NCI-H2171 treated with DMSO at 0.1 percent for 48 hours (cell line): ENCODE results near the gene TRAPPC3.

ENCODE experiments used
- DNase-seq: peaks from one replicate; lab custom pipeline; 2025; lab: John Stamatoyannopoulos, UW

The TRAPPC3 gene

DNA sequence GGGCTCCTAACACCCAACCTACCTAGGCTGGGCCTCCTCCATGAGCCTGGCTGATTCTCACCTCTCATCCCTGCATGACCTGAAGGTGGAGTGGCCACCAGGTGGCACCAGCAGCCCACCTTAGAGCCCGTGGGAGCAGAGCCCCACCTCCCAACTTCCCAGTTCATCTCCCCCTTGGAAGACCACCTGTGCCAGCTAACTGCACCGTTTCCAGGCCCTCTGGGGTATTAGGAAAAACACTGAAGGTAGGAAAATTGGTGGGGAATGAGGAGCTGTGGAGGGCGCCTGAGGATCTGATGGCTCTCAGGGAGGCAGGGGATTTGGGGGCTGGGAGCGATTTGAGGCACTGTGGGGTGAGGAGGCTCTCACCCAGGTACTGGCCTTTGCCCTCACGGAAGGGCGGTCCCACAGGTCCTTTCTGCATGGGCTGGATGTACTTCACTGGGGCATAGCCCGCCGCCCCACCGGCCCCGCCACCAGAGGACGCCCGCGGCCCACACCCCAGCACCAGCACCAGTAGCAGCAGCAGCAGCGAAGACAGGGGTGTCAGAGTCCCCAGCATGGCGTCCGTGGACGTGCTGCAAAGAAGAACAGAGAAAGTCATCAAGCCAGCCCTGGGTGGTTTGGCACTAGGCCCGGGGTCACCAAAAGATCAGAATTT, 49.5 kb downstream of the TRAPPC3 start:
- peak; percentile 75 for DNase-seq

DNA sequence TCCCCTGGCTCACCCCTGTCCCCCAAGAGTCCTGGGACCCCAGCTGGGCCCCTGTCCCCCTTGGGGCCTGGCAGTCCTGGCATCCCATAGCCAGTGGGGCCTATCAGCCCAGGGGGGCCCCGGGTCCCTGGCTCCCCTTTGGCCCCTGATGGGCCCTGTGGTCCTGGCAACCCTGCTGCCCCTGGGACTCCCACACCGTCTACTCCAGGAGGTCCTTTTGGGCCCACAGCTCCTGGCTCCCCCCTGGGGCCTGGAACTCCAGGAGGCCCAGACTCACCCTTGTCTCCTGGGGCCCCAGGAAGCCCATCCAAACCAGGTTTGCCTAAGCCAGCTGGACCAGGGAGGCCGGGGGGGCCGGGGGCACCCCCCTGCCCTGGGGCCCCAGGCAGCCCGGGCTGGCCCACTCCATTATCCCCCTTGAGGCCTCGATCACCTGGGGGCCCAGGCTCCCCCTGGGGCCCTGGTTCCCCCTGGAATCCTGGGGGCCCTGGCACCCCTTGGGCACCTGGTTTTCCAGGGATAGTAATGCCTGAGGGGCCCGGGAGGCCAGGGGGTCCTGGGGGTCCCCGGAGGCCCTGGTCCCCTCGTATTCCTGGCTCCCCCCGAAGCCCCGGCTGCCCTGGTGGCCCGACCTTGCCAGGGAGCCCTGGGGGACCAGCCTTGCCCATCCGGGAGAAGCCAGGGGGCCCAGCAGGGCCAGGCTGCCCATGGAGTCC, 50.5 kb downstream of the TRAPPC3 start:
- no peak for DNase-seq

DNA sequence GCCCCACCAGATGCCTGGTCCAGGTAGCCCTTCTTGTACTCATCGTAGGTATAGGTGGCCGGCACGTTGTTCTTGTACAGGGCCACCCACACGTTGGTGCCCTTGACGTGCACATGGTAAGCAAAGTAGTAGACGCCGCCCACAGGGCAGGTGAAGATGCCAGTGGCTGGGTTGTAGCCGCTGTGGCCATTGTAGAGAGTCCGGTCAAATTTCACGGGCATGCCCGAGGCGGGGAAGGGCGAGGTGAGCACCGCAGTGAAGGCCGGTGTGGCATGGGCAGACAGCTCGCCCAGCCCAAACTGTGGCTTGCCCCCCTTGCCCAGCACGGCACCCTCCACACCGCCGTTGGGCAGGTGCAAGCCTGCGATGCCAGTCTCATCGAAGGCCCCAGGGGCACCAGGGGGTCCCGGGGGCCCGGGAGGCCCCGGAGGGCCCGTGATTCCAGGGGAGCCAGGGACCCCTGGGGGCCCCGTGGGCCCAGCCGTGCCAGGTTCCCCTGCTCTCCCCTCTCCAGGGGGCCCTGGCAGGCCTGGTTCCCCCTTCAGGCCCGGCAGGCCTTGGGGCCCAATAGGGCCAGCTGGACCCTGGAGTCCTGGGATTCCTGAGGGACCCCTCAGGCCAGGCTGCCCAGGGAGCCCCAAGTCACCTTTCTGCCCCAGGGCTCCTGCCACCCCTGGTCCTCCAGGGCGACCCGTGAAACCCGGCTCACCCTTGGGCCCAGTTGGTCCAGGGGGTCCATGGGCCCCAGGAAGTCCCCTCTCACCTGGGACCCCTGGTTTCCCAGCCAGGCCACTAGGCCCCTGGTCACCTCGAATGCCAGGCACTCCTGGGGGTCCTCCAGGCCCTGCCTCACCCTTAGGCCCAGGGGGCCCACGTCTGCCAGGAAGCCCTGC, 51.3 kb downstream of the TRAPPC3 start:
- no peak for DNase-seq

DNA sequence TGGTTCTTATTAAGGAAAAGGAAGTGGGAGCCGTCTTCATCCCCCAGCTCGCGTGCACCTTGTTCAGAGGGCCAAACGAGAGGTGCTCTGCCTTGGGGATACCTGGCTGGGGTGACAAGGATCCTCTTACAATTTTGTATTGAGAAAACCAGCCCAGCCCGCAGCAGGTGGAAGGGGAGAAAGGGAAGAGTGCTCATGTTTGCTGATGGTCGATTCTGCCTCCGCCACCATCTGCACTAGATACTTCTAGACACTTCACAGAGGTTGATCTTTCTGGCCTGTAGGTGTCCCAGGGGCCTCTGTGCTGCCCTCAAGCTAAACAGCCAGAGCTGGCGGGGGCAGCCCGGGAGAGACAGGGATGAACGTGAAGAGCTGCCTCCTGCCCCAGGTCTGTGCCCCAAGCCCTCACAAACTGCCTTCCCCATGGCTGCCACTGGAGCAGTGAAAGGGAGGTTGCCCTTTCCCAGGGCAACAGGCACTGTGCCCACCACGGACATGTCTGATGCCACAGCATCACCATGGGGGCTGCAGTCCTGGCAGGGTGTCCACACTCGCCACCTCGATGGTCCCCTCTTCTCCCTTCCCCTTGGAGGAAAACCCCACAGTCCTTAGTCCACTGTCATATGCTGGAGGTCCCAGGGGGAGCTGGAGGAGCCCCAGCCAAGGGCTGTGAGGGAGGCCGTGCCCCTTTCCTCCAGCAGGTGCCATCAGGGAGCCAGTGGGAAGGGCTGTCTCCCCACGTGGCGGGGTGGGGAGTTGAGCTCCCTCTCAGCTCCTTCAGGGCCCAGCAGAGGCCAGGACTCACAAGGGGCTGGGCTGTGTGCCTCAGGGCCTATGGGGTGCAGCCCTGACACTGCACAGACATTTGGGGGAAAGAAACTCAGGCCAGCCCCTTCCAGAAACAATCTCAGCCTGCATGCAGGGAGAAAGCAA, 52.5 kb downstream of the TRAPPC3 start:
- peak; percentile 33 for DNase-seq

DNA sequence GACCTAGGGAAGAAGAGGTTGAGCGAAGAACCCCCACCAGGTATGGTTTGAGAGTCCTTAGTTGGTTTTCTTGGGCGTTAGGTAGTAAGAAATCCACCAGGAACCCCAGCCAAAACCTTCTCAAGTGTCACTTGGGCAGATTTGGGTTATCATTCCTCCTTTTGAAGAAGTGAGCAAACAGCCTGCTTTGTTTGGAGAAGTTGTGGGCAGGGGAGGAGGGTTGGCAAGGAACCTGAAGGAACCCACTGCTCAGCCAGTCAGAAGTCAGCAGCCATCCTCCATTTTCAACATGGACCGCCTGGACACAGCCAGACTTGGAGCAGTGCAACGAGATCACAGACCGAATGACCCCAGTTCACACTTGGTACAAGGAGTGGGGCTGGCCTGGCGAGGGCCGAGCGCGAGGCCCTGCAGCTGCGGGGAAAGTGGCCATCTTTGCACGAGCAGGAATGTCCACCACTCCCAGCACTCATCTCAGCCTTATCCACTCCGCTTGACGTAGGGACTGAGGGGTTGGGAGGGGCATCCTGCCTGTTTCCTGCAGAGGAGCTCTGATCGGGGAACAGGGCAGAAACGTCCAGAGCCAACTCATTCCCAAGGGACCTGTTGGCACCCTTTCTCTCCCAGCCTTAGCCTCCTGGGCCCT, 53.4 kb downstream of the TRAPPC3 start:
- DNase-seq: no peak

DNA sequence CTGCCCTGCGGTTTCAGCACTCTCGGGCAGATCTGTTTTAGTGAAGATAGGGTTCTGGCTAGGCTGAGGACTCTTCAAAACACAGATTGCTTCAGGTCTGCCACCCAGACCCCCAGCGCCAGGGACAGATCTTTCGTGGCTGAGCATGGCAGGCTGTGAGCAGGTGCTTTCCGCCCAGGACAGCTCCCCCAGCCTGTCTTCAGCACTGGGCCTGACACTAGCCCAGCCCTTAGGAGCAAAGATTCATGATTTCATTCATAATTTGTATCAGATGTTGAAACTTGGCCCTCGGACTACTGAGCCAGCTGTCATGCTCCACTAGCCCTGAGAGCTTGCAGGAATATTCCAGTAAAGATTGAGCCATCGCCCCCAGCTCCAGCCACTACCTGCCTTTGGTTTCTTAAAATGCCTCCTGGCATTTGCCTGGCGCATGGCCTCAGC, 54.6 kb downstream of the TRAPPC3 start:
- DNase-seq: no peak

DNA sequence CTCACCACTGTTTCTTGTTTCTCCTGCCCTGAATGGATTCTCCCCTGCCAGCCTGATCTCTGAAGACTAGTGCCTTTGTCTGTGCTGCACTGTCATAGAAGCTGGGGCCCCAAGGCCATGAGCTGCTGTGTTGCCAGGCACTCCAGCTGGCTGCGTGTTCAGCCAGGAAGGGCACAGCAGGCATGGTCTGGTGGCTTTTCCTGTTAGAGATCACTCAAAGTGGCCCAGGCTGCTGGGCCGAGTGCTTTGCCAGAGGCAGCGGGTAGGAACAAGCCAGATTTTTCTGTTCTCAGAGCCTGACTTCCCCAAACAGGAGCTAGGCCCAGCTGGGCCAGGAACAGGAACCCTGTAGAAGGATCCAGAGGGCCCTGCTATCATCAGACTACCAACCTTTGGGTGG, 55.4 kb downstream of the TRAPPC3 start:
- DNase-seq: no peak

DNA sequence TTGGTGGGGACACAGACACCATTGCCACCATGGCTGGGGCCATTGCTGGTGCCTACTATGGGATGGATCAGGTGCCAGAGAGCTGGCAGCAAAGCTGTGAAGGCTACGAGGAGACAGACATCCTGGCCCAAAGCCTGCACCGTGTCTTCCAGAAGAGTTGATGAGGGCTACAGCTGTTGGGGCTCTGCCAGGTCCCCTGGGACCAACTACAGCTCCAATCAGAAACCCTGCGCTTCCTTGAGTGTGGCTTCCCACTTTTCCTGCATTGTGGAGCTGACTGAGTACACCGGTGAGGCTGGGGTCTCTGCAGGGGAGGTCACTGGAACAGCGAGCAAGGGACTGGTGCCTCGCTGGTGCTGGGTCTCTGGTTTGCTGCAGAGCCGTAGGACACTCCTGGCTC, 56.1 kb downstream of the TRAPPC3 start:
- DNase-seq: no peak

DNA sequence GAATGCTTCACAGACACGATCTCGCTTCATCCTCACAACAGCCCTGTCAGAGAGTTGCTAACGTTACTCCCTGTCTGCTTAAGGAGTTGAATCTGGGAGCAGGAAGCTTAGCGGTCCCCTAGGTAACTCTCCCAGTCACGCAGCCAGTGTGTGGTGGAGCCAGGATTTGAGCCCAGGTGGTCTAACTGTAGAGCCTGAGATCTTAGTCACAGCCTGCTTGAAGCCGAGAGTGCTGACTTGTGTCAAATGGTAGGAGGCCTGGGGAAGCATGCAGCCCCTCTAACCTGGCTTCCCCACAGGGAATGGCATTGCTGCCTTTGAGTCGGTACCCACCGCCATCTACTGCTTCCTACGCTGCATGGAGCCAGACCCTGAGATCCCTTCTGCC, 56.5 kb downstream of the TRAPPC3 start:
- DNase-seq: no peak

DNA sequence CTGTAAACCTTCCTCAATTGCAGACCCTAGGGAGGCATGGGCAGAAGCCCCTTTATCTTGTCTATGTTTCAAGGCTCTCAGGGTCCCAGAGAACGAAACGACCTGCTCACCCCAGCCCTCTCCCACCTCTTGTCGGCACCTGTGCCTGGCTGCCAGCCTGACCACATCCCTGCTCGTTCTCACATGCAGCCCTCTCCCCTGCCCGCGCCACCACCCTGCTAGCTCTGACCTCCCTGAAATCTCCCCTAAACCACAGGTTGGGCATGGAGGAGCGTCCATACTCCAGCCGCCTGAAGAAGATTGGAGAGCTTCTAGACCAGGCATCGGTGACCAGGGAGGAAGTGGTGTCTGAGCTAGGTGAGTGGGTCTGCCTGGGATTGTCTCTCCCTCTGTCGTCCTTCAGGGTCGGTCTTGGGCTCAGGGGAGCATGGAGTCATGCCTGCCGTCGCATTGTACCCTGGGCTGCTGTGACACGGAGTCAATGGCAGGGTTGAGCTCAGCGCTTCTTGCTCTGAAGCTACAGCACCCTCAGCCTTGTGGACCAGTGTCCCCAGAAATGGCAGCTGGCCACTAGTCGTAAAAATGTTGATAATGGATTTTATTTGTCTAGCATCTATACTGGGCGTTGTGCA, 57.0 kb downstream of the TRAPPC3 start:
- no peak for DNase-seq

DNA sequence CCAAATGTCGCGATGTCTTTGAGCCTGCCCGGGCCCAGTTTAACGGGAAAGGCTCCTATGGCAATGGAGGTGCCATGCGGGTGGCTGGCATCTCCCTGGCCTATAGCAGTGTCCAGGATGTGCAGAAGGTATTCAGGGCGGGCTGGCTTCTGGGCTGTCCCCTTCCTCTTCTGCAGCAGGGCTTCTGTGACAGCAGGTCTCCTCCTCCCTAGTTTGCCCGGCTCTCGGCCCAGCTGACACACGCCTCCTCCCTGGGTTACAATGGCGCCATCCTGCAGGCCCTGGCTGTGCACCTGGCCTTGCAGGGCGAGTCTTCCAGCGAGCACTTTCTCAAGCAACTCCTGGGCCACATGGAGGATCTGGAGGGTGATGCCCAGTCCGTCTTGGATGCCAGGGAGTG, 57.6 kb downstream of the TRAPPC3 start:
- DNase-seq: no peak

DNA sequence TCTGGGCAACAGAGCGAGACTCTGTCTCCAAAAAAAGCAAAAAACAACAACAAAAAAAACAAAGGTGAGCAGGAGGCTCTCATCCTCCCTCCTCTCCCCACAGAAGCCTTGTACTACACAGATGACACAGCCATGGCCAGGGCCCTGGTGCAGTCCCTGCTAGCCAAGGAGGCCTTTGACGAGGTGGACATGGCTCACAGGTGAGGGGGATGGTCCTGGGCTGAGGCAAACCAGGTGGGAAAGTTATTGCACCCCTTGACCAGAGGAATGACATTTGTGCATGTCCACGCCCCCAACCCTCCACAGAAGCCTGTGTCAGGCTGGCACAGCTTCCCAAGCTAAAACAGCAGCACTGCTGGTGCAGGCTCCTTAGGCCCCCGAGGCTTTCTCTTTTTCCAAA, 58.1 kb downstream of the TRAPPC3 start:
- no peak for DNase-seq

DNA sequence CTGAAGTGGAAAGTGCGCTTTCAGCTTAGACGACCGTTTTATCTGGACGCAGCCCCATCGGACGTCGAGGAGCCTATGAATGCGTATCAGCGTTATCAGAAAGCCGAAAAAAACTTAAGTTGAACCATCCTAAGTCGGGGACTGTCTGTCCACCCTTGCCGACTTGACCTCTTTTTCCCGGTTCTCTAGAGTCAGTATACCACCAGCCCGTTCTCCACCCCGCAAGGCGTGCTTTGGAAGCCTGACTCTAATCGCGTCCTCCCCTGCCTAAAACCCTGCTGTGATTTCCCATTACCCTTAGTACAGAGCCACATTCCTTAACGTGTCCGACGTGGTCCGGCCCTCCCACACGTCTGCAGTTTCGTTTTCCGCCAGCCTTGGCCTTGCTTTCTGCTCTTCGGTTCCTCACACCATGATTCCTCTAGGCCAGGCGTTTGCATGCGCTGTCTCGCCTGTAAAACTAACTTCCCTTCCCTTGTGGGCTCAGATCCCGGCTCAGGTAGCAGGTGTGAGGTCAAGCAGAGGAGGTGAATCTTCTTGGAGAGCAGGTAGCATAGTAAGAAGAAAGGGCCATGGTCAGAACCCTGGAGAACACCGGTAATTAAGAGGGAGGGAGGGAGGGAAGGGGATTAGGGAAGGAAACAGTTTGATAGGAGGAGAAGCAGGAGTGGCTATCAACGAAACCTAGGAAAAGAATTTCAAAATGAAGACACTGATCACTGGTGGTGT, 59.7 kb downstream of the TRAPPC3 start:
- no peak for DNase-seq

DNA sequence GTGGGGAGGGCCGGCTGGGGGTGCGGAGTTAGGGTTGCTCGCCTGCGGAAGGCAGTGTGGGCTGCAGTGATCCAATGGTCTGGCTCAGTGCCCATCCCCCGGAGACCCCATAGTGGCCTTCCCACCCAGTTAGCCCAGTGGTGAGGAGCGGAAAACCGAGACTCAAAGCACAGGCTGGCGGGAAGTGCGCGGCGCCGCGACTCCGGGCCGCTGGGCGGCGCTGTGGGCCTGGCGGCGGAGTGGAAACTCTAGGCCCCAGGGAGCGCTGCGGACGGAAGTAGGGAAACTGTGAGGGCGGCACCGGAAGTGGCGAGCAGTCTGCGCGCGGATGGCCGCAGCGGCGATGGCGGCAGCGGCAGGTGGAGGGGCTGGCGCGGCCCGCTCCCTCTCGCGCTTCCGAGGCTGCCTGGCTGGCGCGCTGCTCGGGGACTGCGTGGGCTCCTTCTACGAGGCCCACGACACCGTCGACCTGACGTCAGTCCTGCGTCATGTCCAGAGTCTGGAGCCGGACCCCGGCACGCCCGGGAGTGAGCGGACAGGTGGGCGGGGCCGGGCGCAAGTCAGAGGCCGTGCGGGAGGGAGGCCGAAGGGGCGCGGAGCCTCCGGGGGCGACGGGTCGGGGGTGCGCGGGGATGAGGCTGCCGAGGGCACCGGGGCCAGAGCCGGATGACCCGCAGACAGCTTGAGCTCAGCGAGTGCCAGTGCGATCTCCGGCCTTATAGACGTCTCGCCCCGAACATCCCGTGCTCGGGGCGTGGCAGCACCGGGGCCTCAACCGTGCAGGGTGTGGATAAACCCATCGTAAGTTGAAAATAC, 60.5 kb downstream of the TRAPPC3 start, which contains the start of gene ADPRS:
TSS of gene ADPRS (plus strand) at position 316 of the 816 bp plus-strand sequence. CDS start at position 329, 13 bp downstream.
- peak; percentile 88 for DNase-seq

DNA sequence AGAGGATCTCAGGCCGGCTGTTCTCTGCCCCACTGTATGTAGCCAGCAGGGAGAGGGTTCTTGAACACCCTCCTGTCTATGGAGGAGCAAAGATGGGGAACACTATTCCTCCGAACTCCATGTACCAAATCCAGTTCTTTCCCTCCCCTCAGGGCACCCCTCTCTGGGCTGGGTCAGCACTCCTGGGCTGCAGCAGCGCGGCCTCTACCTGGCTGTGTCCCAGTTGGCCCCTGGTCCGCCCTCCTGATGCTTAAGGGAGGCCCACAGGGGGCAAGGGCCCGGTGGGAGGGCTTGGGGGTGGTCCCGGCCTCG, 61.1 kb downstream of the TRAPPC3 start:
- no peak for DNase-seq

DNA sequence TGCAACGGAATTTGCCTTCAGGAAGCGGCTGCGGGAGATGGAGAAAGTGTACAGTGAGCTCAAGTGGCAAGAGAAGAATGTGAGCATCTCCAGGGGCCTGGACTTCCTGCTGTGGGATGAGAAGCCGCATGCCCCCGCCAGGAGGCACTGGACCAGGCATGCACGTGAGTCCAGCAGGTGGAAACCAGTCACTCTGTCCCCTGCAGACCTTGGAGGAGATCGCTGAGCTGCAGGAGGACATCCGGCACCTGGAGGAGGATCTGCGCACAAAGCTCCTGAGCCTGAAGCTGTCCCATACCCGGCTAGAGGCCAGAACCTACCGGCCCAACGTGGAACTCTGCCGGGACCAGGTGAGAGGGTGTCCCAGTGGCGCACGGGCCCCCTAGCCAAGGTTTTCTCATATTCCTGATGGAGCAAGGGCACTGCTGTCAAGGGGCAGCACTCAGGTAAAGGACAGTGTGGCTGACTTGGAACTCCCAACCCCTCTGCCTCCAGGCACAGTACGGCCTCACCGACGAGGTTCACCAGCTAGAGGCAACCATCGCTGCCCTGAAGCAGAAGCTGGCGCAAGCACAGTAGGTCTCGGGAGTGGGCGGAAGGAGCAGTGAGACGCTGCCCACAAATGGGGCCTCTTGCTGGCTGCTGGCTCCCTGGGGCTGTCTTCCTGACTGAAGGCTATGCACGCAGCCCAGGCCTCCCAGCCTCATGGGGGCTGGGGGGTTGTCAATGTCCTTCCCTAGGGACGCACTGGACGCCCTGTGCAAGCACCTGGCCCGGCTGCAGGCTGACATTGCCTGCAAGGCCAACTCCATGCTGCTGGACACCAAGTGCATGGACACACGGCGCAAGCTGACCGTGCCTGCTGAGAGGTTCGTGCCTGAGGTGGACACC, 61.8 kb downstream of the TRAPPC3 start:
- no peak for DNase-seq
